Muscle layer of colon (tissue), 2 donors: ENCODE measurements around the gene KCNIP2.
"Not testable (repeated sequence)": the region's sequence is repeated elsewhere in the genome, so short reads cannot be mapped to it uniquely, and the experiment has no call there.

Experiments
- H3K27ac ChIP-seq: one replicate; pipeline ENCODE4 v1.7.0; 2013; ENCODE audit warnings: low read depth, mild to moderate bottlenecking, low read length, moderate library complexity
- H3K27me3 ChIP-seq, 2 donors: one replicate each; pipeline ENCODE4 v1.7.0; 2013; ENCODE audit warnings: low read length in 2 of 2, mild to moderate bottlenecking in 2 of 2; ENCODE audit not compliant: insufficient read depth in 2 of 2, control insufficient read depth in 1 of 2
- H3K36me3 ChIP-seq: one replicate; pipeline ENCODE4 v1.7.0; 2013; ENCODE audit warnings: mild to moderate bottlenecking, low read length; ENCODE audit not compliant: insufficient read depth
- H3K4me1 ChIP-seq: one replicate; pipeline ENCODE4 v1.7.0; 2013; ENCODE audit warnings: mild to moderate bottlenecking, low read length; ENCODE audit not compliant: insufficient read depth
- H3K4me3 ChIP-seq, 2 donors: one replicate each; pipeline ENCODE4 v1.7.0; 2013; ENCODE audit warnings: low read length in 2 of 2, low read depth in 1 of 2, mild to moderate bottlenecking in 1 of 2, moderate library complexity in 1 of 2
- H3K9ac ChIP-seq: one replicate; pipeline ENCODE4 v1.7.0; 2013; ENCODE audit warnings: low read length
- H3K9me3 ChIP-seq: one replicate; pipeline ENCODE4 v1.7.0; 2013; ENCODE audit warnings: mild to moderate bottlenecking, low read length
- donor health status: abdominal sarcoma.
- donor health status: Adenocarcinoma of cecum.

The KCNIP2 gene

GRCh38 chr10:101789231-101789630, 54.4 kb downstream of the KCNIP2 start:
- not testable (repeated sequence) for H3K4me1 ChIP-seq, H3K9me3 ChIP-seq, H3K9ac ChIP-seq, H3K4me3 ChIP-seq, H3K27ac ChIP-seq, H3K27me3 ChIP-seq
- H3K36me3 ChIP-seq, result peaks cover 67% of the 10 kb centered on the region

GRCh38 chr10:101785801-101786200, 57.8 kb downstream of the KCNIP2 start:
- peaks cover 21% of the 10 kb centered on the region for H3K4me1 ChIP-seq
- H3K9me3 ChIP-seq, result no peaks in the 10 kb centered on the region
- no peak overlapping the region for H3K4me3 ChIP-seq
- H3K27me3 ChIP-seq, result no peaks in the 10 kb centered on the region
- no peak overlapping the region for H3K9ac ChIP-seq
- H3K27ac ChIP-seq, result no peak overlapping the region
- peaks cover 45% of the 10 kb centered on the region for H3K36me3 ChIP-seq

- no peak overlapping the region for H3K4me3 ChIP-seq
- H3K9me3 ChIP-seq, result no peaks in the 10 kb centered on the region
- peaks cover 42% of the 10 kb centered on the region for H3K36me3 ChIP-seq
- no peak overlapping the region for H3K9ac ChIP-seq
- peaks cover 2 to 10% of the 10 kb centered on the region in 2 donors for H3K27me3 ChIP-seq
- H3K27ac ChIP-seq, result no peak overlapping the region
- H3K4me1 ChIP-seq, result peaks cover 29% of the 10 kb centered on the region
Measured at GRCh38 chr10:101784558-101784957, 59.0 kb downstream of the KCNIP2 start.

- peak overlapping the region; percentile 58 to 76 for H3K4me3 ChIP-seq
- no peak overlapping the region for H3K9ac ChIP-seq
- peaks cover 6 to 19% of the 10 kb centered on the region in 2 donors for H3K27me3 ChIP-seq
- peaks cover 34% of the 10 kb centered on the region for H3K36me3 ChIP-seq
- no peaks in the 10 kb centered on the region for H3K9me3 ChIP-seq
- peaks cover 37% of the 10 kb centered on the region for H3K4me1 ChIP-seq
- peak overlapping the region; percentile 40 for H3K27ac ChIP-seq
Measured at GRCh38 chr10:101783736-101784118, 59.9 kb downstream of the KCNIP2 start.

- Histone ChIP-seq H3K4me3 (peak within 1 kb of the TSS; percentile 58 to 76), H3K27ac (peak within 1 kb of the TSS; percentile 40)
Measured at GRCh38 chr10:101782811-101783735, 60.5 kb downstream of the KCNIP2 start, which contains the start of gene NPM3. TSS of gene NPM3 (minus strand) at chr10:101783446. CDS start at chr10:101783390, 56 bp downstream.

GRCh38 chr10:101781984-101782810, 61.4 kb downstream of the KCNIP2 start:
- Histone ChIP-seq H3K36me3 (peaks cover 22% of the 10 kb centered on the region), H3K4me1 (peaks cover 38% of the 10 kb centered on the region), H3K4me3 (peak overlapping the region; percentile 58 to 76), H3K27me3 (peaks cover 13 to 34% of the 10 kb centered on the region in 2 donors), H3K9me3 (no peaks in the 10 kb centered on the region), H3K9ac (peak overlapping the region; percentile 34), H3K27ac (no peak overlapping the region)

More at GRCh38 chr10:101782811-101783735, 60.5 kb downstream of the KCNIP2 start, which contains the start of gene NPM3:
- H3K9me3 ChIP-seq, result no peaks in the 10 kb centered on the region
- peaks cover 38% of the 10 kb centered on the region for H3K4me1 ChIP-seq
- peaks cover 28% of the 10 kb centered on the region for H3K36me3 ChIP-seq
- H3K9ac ChIP-seq, result peak within 1 kb of the TSS; percentile 34
- peaks cover 11 to 25% of the 10 kb centered on the region in 2 donors for H3K27me3 ChIP-seq

- Histone ChIP-seq H3K4me1 (peaks cover 38% of the 10 kb centered on the region), H3K27ac (no peak overlapping the region), H3K4me3 (no peak overlapping the region), H3K9me3 (no peaks in the 10 kb centered on the region), H3K9ac (no peak overlapping the region), H3K36me3 (peaks cover 16% of the 10 kb centered on the region), H3K27me3 (peaks cover 18 to 40% of the 10 kb centered on the region in 2 donors)
Measured at GRCh38 chr10:101781655-101781983, 62.0 kb downstream of the KCNIP2 start.

GRCh38 chr10:101780818-101781654, 62.6 kb downstream of the KCNIP2 start:
- Histone ChIP-seq H3K9ac (no peak overlapping the region), H3K9me3 (no peaks in the 10 kb centered on the region), H3K4me1 (peaks cover 38% of the 10 kb centered on the region)

GRCh38 chr10:101780187-101780817, 63.3 kb downstream of the KCNIP2 start:
- H3K9ac ChIP-seq, result no peak overlapping the region
- no peaks in the 10 kb centered on the region for H3K9me3 ChIP-seq
- peak overlapping the region in 1 of 2 donors; percentile 58 for H3K4me3 ChIP-seq
- H3K27ac ChIP-seq, result no peak overlapping the region
- H3K4me1 ChIP-seq, result peaks cover 38% of the 10 kb centered on the region
- H3K36me3 ChIP-seq, result peaks cover 5% of the 10 kb centered on the region
- H3K27me3 ChIP-seq, result peaks cover 20 to 49% of the 10 kb centered on the region in 2 donors

More at GRCh38 chr10:101780818-101781654, 62.6 kb downstream of the KCNIP2 start:
- Histone ChIP-seq H3K27me3 (peaks cover 19 to 45% of the 10 kb centered on the region in 2 donors), H3K27ac (no peak overlapping the region), H3K4me3 (no peak overlapping the region), H3K36me3 (peaks cover 13% of the 10 kb centered on the region)

GRCh38 chr10:101779544-101780186, 63.9 kb downstream of the KCNIP2 start:
- Histone ChIP-seq H3K27me3 (peaks cover 26 to 55% of the 10 kb centered on the region in 2 donors), H3K36me3 (peaks cover 5% of the 10 kb centered on the region), H3K4me1 (peaks cover 38% of the 10 kb centered on the region), H3K9ac (no peak overlapping the region), H3K9me3 (no peaks in the 10 kb centered on the region), H3K27ac (no peak overlapping the region), H3K4me3 (peak overlapping the region; percentile 29 to 58)
